HFFc6 (cell line): ENCODE measurements around the gene HERC4. TPM values are rescaled to one million over a fixed set of nuclear protein-coding genes. Genes with fewer than 3 reads are reported as not detected.

Experiments used
- DNase-seq: peaks from one replicate; pipeline ENCODE4 v3.0.0-alpha.2; 2018
- H3K27ac Mint-ChIP-seq: 2 replicates; pipeline ENCODE4 v1.8.0; 2020; ENCODE audit warnings: mild to moderate bottlenecking, mixed read lengths
- H3K27me3 Mint-ChIP-seq: 2 replicates; pipeline ENCODE4 v1.8.0; 2021; ENCODE audit warnings: mild to moderate bottlenecking, moderate library complexity, mixed read lengths; ENCODE audit not compliant: insufficient read depth
- H3K36me3 Mint-ChIP-seq: 2 replicates; pipeline ENCODE4 v1.8.0; 2021; ENCODE audit warnings: low read depth, mixed read lengths
- H3K4me1 Mint-ChIP-seq: 2 replicates; pipeline ENCODE4 v1.8.0; 2020; ENCODE audit warnings: low read depth, mixed read lengths
- H3K4me3 Mint-ChIP-seq: 2 replicates; pipeline ENCODE4 v1.8.0; 2020; ENCODE audit warnings: mild to moderate bottlenecking, moderate library complexity, mixed read lengths
- H3K9me3 Mint-ChIP-seq: 2 replicates; pipeline ENCODE4 v1.8.0; 2020; ENCODE audit warnings: mild to moderate bottlenecking, mixed read lengths
- total RNA-seq, 6 experiments: library from RNA; stranded (reverse); fragmentation: NEBNext Ultra II Directional; extraction: Animal tissue kit (Norgen Biotek cat#: 25700); gene quantifications; 2 replicates in 1 of 6; 3 replicates in 5 of 6; pipeline ENCODE4 v1.2.3, GENCODE V29; 2021
- TF ChIP-seq, protein P1 (sequence below): fragments of 200-600 bp; sonication (generic); IDR thresholded peaks from 2 replicates; pipeline ENCODE4 v1.5.0; 2021; ENCODE audit warnings: antibody characterized with exemption, mild to moderate bottlenecking

Gene HERC4
- total RNA-seq, 6 experiments from 2014 or later = 220 to 297 (median 279) TPM

DNA sequence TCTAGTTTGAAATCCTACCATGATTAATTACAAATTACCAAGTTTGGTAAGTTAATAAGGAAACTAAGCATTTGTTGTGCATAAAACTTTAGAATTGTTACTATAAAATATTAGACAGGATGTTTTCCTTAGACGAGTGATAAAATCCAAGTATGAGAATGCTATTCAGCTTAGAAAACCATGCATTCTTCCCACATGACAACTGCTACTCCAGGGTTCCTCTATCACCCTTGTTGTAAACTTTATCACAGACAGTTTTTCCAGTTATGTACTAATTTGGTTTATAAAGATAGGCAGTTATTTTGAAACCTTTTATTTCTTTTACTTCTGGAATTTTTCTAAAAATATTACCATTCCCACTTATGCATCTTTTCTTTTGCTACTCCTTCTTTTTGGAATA, 138.7 kb downstream of the HERC4 start:
- Mint-ChIP-seq H3K4me3 (no peak overlapping the region), H3K36me3 (peaks cover 33% of the 10 kb centered on the region), H3K27me3 (peaks cover 2% of the 10 kb centered on the region), H3K9me3 (no peaks in the 10 kb centered on the region), H3K4me1 (peaks cover 19% of the 10 kb centered on the region), H3K27ac (peak overlapping the region; percentile 58; the same call in 1 of the 2 replicates)
- no peak for DNase-seq
- TF ChIP-seq, protein P1, sequence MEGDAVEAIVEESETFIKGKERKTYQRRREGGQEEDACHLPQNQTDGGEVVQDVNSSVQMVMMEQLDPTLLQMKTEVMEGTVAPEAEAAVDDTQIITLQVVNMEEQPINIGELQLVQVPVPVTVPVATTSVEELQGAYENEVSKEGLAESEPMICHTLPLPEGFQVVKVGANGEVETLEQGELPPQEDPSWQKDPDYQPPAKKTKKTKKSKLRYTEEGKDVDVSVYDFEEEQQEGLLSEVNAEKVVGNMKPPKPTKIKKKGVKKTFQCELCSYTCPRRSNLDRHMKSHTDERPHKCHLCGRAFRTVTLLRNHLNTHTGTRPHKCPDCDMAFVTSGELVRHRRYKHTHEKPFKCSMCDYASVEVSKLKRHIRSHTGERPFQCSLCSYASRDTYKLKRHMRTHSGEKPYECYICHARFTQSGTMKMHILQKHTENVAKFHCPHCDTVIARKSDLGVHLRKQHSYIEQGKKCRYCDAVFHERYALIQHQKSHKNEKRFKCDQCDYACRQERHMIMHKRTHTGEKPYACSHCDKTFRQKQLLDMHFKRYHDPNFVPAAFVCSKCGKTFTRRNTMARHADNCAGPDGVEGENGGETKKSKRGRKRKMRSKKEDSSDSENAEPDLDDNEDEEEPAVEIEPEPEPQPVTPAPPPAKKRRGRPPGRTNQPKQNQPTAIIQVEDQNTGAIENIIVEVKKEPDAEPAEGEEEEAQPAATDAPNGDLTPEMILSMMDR = no peak

DNA sequence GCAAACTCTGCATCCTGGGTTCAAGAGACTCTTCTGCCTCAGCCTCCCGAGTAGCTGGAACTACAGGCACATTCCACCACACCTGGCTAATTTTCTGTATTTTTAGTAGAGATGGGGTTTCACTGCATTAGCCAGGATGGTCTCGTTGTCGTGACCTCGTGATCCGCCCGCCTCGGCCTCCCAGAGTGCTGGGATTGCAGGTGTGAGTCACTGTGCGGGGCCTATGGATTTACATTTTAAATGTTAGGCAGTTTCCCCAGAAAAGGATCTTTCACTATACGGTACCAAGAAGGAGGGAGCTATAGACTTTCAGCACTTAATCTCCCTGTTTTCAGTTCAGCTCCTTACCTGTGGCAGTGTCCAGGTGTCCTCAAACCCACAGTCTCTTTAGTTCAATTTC, 139.9 kb downstream of the HERC4 start:
- TF ChIP-seq, protein P1 = no peak
- H3K27me3 Mint-ChIP-seq = peaks cover 5% of the 10 kb centered on the region
- H3K27ac Mint-ChIP-seq = peak overlapping the region; percentile 73
- no peaks in the 10 kb centered on the region for H3K9me3 Mint-ChIP-seq
- H3K4me1 Mint-ChIP-seq = peaks cover 19% of the 10 kb centered on the region
- peaks cover 41% of the 10 kb centered on the region for H3K36me3 Mint-ChIP-seq
- DNase-seq = no peak
- 0 out of 2 replicates have a peak overlapping the region, but pooled peaks have one; percentile 5 for H3K4me3 Mint-ChIP-seq

DNA sequence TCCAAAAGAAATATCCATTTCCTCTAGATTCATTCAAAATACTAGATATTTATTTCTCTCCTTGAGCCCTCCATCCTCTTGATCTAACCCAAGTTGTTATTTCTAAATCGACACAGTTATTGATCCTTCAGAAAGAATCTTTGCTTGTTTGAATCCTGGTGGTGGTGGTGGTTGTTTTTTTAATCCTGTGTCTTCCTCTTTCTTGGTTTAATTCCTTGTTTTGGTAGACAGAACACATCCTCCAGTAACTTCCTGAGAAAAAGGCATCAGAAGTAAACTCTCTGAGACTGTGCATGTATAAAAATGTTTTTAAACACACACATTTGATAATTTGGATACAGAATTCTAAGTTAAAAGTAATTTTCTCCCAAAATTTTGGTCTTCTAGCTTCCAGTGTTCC, 140.7 kb downstream of the HERC4 start:
- Mint-ChIP-seq H3K27me3 (peaks cover 5% of the 10 kb centered on the region), H3K36me3 (peaks cover 45% of the 10 kb centered on the region), H3K4me1 (peaks cover 19% of the 10 kb centered on the region), H3K27ac (peak overlapping the region; percentile 73), H3K9me3 (no peaks in the 10 kb centered on the region), H3K4me3 (no peak overlapping the region; the same call in 1 of the 2 replicates)
- TF ChIP-seq, protein P1 = no peak
- no peak for DNase-seq

DNA sequence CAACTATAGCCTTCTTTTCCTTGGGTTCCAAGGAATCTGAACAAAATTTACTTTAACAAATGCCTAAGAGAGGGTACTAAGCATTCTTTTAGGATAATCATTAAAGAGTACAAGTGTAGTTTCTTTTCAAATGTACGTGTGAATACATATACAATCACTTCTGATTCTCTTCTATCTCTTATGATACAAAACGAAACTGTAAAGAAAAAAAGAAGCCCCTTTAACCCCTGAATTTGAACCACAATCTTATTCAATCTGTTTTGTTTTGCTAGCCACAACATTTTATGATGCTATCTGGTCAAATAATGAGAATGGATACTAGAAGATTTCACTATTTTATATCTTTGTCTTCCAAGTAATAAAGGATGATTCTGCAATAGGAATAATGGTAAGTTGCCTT, 141.9 kb downstream of the HERC4 start:
- peaks cover 53% of the 10 kb centered on the region for H3K36me3 Mint-ChIP-seq
- DNase-seq = no peak
- peaks cover 29% of the 10 kb centered on the region for H3K4me1 Mint-ChIP-seq
- H3K27ac Mint-ChIP-seq = peak overlapping the region; percentile 26; the same call in 1 of the 2 replicates
- H3K27me3 Mint-ChIP-seq = peaks cover 6% of the 10 kb centered on the region
- TF ChIP-seq, protein P1 = no peak
- H3K4me3 Mint-ChIP-seq = no peak overlapping the region
- no peaks in the 10 kb centered on the region for H3K9me3 Mint-ChIP-seq

DNA sequence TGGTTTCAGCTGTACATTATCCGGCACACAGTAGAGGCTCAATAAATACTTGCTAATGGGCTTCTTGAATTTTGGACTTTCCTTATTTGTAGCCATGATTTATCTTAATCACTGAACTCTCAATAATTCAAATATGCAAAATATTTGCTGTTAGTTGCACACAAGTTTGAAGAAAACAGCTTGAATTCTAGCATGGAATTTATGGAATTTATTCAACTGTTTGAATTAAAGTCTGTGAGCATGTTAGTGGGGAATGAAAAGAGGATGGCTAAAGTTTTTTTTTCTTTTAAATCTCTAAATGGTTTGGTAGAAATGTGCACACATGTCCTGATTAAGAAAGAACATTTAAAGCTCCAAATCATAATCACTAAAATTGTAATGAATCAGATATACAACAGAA, 148.1 kb downstream of the HERC4 start:
- H3K27me3 Mint-ChIP-seq = peaks cover 16% of the 10 kb centered on the region
- peak overlapping the region; percentile 64 for H3K27ac Mint-ChIP-seq
- H3K9me3 Mint-ChIP-seq = no peaks in the 10 kb centered on the region
- peaks cover 64% of the 10 kb centered on the region for H3K36me3 Mint-ChIP-seq
- DNase-seq = no peak
- TF ChIP-seq, protein P1 = no peak
- H3K4me1 Mint-ChIP-seq = peaks cover 68% of the 10 kb centered on the region
- peak overlapping the region; percentile 25 for H3K4me3 Mint-ChIP-seq
